GM19239 (cell line): ENCODE measurements around the gene SLC5A8.
"Not testable (repeated sequence)": the region's sequence is repeated elsewhere in the genome, so short reads cannot be mapped to it uniquely, and the experiment has no call there.

Source experiments
- DNase-seq: peaks from one replicate; pipeline ENCODE4 v3.0.0; 2011; ENCODE audit warnings: low spot score; ENCODE audit not compliant: insufficient read length
- FAIRE-seq: peaks from 2 replicates; lab custom pipeline; 2011; peaks lifted over from hg19 to GRCh38; lab: Jason Lieb, UNC

Gene SLC5A8

GRCh38 chr12:101174541-101174940 lies 35.5 kb downstream of the SLC5A8 start:
- no peak for FAIRE-seq
- no peak for DNase-seq

GRCh38 chr12:101173197-101173749 lies 36.8 kb downstream of the SLC5A8 start:
- DNase-seq (no peak), FAIRE-seq (no peak)

DNA sequence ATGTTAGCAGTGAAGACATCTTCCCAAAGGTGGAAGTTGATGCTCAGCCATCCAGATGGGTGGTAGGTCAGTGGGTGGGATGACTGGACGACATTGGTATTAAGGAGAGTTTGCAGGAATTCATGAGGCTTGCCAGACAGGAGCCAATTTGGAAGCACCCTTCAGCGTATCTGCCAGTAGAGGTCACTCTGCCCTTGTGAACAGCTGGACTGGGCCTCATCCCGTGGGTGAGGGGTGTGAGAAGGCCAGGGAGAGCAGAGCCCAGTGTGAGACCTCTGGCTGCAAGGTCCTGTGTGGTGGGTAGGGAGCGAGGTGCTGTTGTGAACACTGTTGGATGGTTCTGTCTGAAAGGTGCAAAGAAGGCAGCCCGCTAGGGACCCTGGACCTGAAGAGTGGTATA lies 37.7 kb downstream of the SLC5A8 start:
- no peak for FAIRE-seq
- DNase-seq, result no peak

GRCh38 chr12:101168001-101168400 lies 42.0 kb downstream of the SLC5A8 start:
- FAIRE-seq (no peak), DNase-seq (no peak)

- DNase-seq (no peak), FAIRE-seq (no peak)
Measured at GRCh38 chr12:101166866-101167265, 43.2 kb downstream of the SLC5A8 start.

GRCh38 chr12:101165319-101165718 lies 44.7 kb downstream of the SLC5A8 start:
- FAIRE-seq (no peak), DNase-seq (no peak)

GRCh38 chr12:101145777-101146431 lies 64.1 kb downstream of the SLC5A8 start:
- FAIRE-seq, DNase-seq: not testable (repeated sequence)

DNA sequence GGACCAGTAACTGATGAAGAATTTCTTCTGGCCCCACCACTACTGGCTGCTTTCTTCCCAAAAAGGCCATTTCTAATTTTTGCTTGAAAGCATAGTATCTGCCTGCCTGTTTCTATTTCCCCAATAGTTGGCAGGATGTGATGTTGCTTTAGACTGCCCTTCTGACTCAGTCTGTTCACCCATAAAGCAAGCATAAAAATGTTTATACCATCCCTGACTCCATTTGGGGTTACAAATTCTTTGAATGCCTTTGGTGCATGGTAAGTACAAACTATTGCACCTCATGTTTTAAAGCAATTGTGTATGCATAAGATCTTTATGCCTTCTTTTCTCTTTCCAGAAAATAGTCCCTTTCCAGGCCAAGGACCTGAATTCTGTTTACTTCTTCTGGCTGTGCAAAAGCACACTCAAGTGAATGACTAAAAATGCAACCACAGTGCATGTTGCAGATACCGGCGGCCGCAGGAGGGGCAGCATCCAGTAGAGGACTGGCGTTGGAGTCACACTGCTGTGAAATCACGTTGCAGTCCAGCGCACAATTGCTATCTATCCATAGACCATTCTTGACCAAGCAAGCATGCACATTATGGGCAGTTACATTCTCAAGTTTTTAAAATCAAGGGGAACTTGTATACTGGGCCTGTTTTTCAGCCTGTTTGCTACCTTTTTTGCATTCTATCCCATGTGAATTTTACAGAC lies 82.4 kb downstream of the SLC5A8 start:
- DNase-seq, result no peak
- no peak for FAIRE-seq

DNA sequence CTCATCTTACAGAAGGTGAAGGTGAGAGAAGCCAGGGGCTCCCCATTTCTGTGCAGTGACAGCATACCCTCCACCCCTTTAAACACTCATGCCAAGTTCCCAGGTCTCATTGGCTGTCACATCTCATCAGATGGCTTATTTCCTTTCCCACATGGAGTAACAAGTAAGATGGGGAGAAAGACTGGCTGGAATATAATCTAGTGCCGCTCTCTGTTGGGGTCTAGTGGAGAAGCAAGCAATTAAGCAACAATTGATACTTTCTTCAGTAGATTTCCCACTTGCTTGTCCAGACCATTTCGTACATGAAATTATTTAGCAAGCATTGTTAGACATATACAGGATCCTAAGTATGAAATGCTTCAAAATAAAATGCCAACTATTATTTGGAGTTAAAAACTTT lies 92.2 kb downstream of the SLC5A8 start:
- DNase-seq (no peak), FAIRE-seq (no peak)

GRCh38 chr12:101116911-101117310 lies 93.1 kb downstream of the SLC5A8 start:
- DNase-seq, result no peak
- no peak for FAIRE-seq

GRCh38 chr12:101115326-101115725 lies 94.7 kb downstream of the SLC5A8 start:
- DNase-seq (no peak), FAIRE-seq (no peak)

- no peak for DNase-seq
- FAIRE-seq, result no peak
Measured at GRCh38 chr12:101111441-101111840, 98.6 kb downstream of the SLC5A8 start.

DNA sequence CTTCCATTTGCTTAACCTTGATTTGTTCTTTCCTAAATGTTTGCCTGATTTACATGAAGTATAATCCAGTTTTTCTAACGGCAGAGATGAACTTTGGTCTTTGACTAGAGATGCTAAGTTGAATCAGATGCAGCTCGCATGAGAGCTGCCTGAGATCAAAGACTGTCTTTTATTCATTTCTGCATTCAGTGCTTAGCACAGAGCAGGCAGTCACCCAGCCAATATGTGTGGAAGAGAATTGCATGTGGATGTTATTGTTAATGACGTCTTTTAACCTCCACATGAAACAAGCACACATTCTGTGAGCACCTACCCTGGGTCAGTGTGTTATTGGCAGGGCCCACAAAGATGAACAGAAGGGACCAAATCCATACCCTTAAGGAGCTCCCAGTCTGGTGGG lies 99.2 kb downstream of the SLC5A8 start:
- FAIRE-seq, result no peak
- no peak for DNase-seq

DNA sequence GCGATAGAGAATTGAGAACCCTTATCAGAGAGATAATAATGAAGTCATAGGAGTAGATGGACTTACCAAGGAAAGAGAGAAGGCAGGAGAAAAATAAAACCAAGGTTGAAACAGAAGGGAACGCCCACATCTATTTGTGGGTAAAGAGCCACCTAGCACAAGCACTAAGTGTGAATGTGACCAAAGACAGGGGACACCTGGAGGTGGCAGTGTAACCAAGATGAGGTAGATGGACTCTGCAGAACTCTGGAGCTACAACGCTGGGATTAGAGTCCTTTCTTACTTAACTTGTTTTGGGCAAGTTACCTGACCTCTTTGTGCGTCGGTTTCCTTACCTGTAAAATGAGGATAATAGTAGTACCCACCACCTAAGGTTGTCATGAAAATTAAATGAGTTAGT lies 101.9 kb downstream of the SLC5A8 start:
- no peak for FAIRE-seq
- DNase-seq, result no peak

GRCh38 chr12:101107032-101107763 lies 102.8 kb downstream of the SLC5A8 start:
- no peak for DNase-seq
- FAIRE-seq, result no peak
